AG09319 (cell line): Measurements from ENCODE around the gene MUC22.
A peak's percentile ranks its signal among the peaks of the same experiment; 100 is the strongest.

Experiments used
- DNase-seq: peaks from one replicate; pipeline ENCODE4 v3.0.0-alpha.2; 2010; ENCODE audit warnings: low read depth; ENCODE audit errors: extremely low read depth
- TF ChIP-seq, protein P1 (sequence below): IDR thresholded peaks from 2 replicates; pipeline ENCODE4 v1.5.1; 2011; ENCODE audit warnings: low read depth, mild to moderate bottlenecking, inconsistent platforms, low read length, moderate library complexity

MUC22 gene

DNA sequence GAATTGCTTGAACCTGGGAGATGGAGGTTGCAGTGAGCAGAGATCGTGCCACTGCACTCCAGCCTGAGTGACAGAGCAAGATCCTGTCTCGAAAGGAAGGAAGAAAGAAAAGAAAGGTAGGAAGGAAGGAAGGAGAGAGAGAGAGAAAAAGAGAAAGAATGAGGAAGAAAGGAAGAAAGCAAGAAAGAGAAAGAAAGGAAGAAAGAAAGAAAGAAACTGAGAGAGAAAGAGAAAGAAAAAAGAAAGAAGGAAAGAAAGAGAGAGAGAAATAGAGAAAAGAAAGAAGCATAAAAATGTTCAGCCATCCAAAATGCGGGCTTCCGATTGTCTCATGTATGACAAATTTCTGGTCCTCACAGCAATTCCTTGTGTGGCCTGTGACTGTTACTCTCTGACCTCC is 22.8 kb downstream of the MUC22 start:
- TF ChIP-seq, protein P1, sequence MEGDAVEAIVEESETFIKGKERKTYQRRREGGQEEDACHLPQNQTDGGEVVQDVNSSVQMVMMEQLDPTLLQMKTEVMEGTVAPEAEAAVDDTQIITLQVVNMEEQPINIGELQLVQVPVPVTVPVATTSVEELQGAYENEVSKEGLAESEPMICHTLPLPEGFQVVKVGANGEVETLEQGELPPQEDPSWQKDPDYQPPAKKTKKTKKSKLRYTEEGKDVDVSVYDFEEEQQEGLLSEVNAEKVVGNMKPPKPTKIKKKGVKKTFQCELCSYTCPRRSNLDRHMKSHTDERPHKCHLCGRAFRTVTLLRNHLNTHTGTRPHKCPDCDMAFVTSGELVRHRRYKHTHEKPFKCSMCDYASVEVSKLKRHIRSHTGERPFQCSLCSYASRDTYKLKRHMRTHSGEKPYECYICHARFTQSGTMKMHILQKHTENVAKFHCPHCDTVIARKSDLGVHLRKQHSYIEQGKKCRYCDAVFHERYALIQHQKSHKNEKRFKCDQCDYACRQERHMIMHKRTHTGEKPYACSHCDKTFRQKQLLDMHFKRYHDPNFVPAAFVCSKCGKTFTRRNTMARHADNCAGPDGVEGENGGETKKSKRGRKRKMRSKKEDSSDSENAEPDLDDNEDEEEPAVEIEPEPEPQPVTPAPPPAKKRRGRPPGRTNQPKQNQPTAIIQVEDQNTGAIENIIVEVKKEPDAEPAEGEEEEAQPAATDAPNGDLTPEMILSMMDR: no peak
- DNase-seq: no peak

DNA sequence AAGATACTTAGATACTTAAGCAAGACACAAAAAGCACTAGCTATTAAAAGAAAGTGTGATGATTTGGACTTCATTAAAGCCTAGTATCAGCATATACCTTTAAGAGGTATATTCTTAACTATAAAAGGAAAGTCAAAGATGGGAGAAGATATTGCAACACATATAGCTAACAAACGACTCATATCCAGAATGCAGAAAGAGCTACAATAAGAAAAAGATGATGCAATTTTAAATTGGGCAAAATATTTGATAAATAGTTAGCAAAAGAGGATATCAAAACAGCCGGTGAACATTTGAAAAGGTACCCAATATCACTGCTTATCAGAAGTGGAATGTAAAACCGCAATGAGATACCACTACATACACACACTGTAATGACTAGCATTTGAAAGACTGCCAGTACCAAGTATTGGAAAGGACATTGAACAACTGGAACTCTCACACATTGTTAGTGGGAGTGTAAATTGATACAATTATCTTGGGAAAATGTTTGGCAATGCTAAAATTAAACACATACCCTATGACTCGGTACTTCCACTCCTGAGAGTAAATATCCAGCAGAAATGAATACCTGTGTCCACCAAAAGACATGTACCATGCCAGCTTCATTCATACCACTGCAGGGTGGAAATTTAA is 25.7 kb downstream of the MUC22 start:
- TF ChIP-seq, protein P1: no peak
- no peak for DNase-seq

DNA sequence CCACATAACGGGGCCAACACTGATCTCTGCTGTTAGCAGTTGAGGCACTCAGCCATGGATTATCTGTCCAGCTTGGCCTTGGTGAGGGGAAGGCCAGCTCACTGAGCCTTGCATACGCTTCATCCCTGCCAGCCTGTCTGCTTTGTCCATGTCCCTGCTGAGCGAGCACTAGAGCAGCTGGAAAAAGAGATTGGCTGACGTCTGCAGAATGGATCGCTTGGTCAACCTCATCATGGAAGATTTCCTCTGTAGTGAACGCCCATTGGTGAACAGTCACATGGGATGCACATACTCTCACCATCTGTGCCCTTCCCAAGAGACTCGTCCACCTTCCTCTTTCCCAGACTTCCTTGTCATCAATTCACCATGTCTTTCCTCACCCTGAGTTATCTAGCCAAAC is 26.9 kb downstream of the MUC22 start:
- TF ChIP-seq, protein P1: no peak
- no peak for DNase-seq

DNA sequence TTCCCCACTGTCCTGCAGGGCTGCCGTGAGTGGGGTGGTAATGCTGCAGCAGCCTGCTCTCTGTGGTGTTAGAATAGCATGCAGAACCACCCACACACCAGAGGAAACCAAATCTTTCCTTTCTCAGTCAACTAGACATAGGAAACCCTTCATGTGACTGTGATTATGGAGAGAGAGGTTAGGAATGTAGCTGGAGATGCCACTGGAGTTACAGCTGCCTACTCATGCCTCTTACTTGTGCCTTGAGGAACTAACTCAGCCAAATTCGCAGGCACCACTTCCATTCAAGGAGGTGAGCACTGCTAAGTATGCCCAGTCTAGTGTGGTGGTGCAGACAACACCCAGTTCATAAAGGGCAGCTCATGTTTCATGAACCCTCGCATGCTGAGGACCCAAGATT is 27.4 kb downstream of the MUC22 start:
- DNase-seq: peak; percentile 42
- TF ChIP-seq, protein P1: no peak

DNA sequence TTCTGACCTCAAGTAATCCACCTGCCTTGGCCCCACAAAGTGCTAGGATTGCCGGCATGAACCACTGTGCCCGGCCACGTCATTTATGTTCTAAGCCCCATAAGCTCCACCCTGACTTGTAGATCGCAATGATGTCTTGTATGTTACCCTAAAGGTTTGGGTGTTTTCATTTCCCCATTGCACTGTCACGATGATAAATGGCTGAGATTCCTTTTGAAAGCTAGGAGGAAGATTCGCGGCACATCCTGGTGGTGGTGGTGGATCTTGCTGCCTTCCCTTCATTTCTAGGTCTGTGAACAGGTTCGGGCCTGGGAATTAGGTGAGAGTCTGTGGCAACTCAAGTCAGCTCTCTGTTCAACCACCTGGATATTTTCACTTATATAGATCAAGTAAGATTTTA is 28.3 kb downstream of the MUC22 start:
- TF ChIP-seq, protein P1: no peak

DNA sequence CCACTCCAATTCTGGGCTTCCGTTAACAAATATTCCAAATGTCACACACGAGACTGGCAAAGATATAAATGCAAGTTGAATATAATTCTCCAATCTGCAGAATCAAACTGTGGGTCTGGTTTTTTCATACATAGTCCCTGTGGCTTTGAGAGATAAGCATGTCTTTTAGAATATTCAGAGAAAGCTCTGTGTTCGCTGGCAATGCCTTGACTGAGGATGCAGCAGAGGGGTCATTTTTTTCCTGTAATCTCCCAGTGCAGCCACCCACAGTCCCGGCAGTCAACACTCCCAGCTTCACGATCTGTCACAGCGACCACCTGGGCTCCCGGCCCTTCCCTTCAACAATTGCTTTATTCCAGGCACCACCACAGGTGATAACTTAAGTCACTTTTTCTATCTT is 30.5 kb downstream of the MUC22 start:
- TF ChIP-seq, protein P1: no peak
- DNase-seq: no peak

More for the DNA sequence above, 28.3 kb downstream of the MUC22 start:
- DNase-seq: no peak

DNA sequence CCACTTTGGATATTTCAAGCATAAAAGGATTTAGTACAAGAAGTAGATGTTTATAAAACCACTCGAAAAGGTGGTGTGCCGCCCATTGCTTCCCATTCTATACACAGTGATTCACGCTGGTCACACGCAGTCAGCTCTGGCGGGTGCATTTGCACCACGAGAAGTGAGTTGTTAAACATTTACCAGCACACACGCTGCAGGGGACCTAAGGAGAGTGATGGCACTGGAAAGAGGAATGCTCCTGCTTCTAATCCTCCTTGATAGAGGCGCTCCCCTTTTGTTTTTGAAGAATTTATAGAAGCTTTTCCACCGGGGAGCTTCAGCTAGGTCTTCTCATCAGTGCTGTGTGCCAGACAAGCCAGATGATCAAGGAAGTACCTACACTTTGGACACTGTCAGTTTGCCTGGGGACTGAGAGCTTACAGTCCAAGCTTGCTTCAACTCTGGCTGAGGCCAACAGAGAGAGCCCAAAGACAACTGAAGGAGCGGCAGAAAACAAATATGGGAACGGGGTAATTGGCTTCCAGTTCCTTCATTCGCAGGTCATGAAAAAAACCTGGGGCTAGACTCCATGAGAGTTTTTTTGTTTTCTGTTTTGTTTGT is 31.2 kb downstream of the MUC22 start:
- DNase-seq: no peak
- TF ChIP-seq, protein P1: no peak
